Brain microvascular endothelial cell (primary cell): ENCODE data around the gene VPS50.
A peak's percentile ranks its signal among the peaks of the same experiment; 100 is the strongest.

ENCODE experiments used
- DNase-seq: peaks from one replicate; pipeline ENCODE4 v3.0.0-alpha.2; 2020
- H3K27ac ChIP-seq: fragments of 250-450 bp; sonication (Bioruptor Pico); 2 replicates; pipeline ENCODE4 v1.5.1; 2020; ENCODE audit warnings: mild to moderate bottlenecking, moderate library complexity
- H3K27me3 ChIP-seq: fragments of 250-450 bp; sonication (Bioruptor Pico); replicated peaks from 2 replicates; pipeline ENCODE4 v1.5.1; 2020; ENCODE audit warnings: mild to moderate bottlenecking
- H3K36me3 ChIP-seq: fragments of 250-450 bp; sonication (Bioruptor Pico); replicated peaks from 2 replicates; pipeline ENCODE4 v1.5.1; 2020; ENCODE audit warnings: mild to moderate bottlenecking
- H3K4me3 ChIP-seq: 2 replicates; pipeline ENCODE4 v1.5.1; 2011; ENCODE audit warnings: low read depth, mild to moderate bottlenecking, control low read depth, low read length, moderate library complexity
- CTCF ChIP-seq: IDR thresholded peaks from 2 replicates; pipeline ENCODE4 v1.5.1; 2011; ENCODE audit warnings: low read depth, mild to moderate bottlenecking, moderate library complexity, low read length, control low read depth, inconsistent platforms; ENCODE audit errors: missing control alignments
- in situ Hi-C: cut with HindIII; loops from 2 replicates; pipeline ENCODE4 v1.10.0; 2017; ENCODE audit warnings: low sequenced_read_pairs, low pct_ligation_motif_present

Gene VPS50

GRCh38 chr7:93212881-93213280, 19.3 kb upstream of the VPS50 start:
- in situ Hi-C loops, result no loop called here
- Histone ChIP-seq H3K36me3 (no peaks in the 10 kb centered on the region), H3K27me3 (peaks cover 9% of the 10 kb centered on the region), H3K27ac (no peak overlapping the region), H3K4me3 (no peak overlapping the region)
- TF ChIP-seq CTCF, result no peak
- no peak for DNase-seq

- Histone ChIP-seq H3K27ac (no peak overlapping the region), H3K27me3 (peaks cover 6% of the 10 kb centered on the region), H3K4me3 (no peak overlapping the region), H3K36me3 (no peaks in the 10 kb centered on the region)
- in situ Hi-C loops, result no loop called here
- no peak for TF ChIP-seq CTCF
- DNase-seq, result no peak
Measured at GRCh38 chr7:93218997-93219827, 13.0 kb upstream of the VPS50 start.

GRCh38 chr7:93219868-93220267, 12.3 kb upstream of the VPS50 start:
- Histone ChIP-seq H3K27ac (no peak overlapping the region), H3K36me3 (no peaks in the 10 kb centered on the region), H3K4me3 (no peak overlapping the region), H3K27me3 (peaks cover 4% of the 10 kb centered on the region)
- TF ChIP-seq CTCF, result no peak
- DNase-seq, result no peak
- in situ Hi-C loops, result no loop called here

GRCh38 chr7:93226310-93226709, 5.9 kb upstream of the VPS50 start, which contains the start of gene HEPACAM2:
TSS of gene HEPACAM2 (minus strand) at chr7:93226469.
- in situ Hi-C loops, result no loop called here
- DNase-seq, result no peak

GRCh38 chr7:93228302-93228701, 3.9 kb upstream of the VPS50 start:
- peak; percentile 58 for TF ChIP-seq CTCF
- Histone ChIP-seq H3K27me3 (peaks cover 3% of the 10 kb centered on the region), H3K36me3 (no peaks in the 10 kb centered on the region), H3K4me3 (no peak overlapping the region), H3K27ac (no peak overlapping the region)
- in situ Hi-C loops, result no loop called here
- peak; percentile 31 for DNase-seq

More at GRCh38 chr7:93226310-93226709, 5.9 kb upstream of the VPS50 start, which contains the start of gene HEPACAM2:
- Histone ChIP-seq H3K4me3 (no peak within 1 kb of the TSS), H3K36me3 (no peaks in the 10 kb centered on the region), H3K27ac (no peak within 1 kb of the TSS), H3K27me3 (peaks cover 3% of the 10 kb centered on the region)
- TF ChIP-seq CTCF, result no peak
